Activated naive CD8-positive, alpha-beta T cell (primary cell): ENCODE measurements around the gene ARF1.

ENCODE experiments used
- H3K27ac Mint-ChIP-seq: one replicate; pipeline ENCODE4 v1.8.0; 2021; ENCODE audit warnings: mixed read lengths
- H3K27me3 Mint-ChIP-seq: one replicate; pipeline ENCODE4 v1.8.0; 2021; ENCODE audit warnings: mixed read lengths
- H3K36me3 Mint-ChIP-seq: one replicate; pipeline ENCODE4 v1.8.0; 2021; ENCODE audit warnings: mixed read lengths
- H3K4me1 Mint-ChIP-seq: one replicate; pipeline ENCODE4 v1.8.0; 2021; ENCODE audit warnings: low read depth, mixed read lengths
- H3K4me3 Mint-ChIP-seq: one replicate; pipeline ENCODE4 v1.8.0; 2021; ENCODE audit warnings: mild to moderate bottlenecking, mixed read lengths
- H3K9me3 Mint-ChIP-seq: one replicate; pipeline ENCODE4 v1.8.0; 2021; ENCODE audit warnings: low read depth, mixed read lengths

Gene ARF1

GRCh38 chr1:228084325-228084724, 1.8 kb downstream of the ARF1 start:
- Mint-ChIP-seq H3K9me3 (no peaks in the 10 kb centered on the region), H3K27me3 (no peaks in the 10 kb centered on the region), H3K4me3 (peak overlapping the region; percentile 94), H3K4me1 (peaks cover 55% of the 10 kb centered on the region), H3K36me3 (peaks cover 12% of the 10 kb centered on the region), H3K27ac (peak overlapping the region; percentile 96)

DNA sequence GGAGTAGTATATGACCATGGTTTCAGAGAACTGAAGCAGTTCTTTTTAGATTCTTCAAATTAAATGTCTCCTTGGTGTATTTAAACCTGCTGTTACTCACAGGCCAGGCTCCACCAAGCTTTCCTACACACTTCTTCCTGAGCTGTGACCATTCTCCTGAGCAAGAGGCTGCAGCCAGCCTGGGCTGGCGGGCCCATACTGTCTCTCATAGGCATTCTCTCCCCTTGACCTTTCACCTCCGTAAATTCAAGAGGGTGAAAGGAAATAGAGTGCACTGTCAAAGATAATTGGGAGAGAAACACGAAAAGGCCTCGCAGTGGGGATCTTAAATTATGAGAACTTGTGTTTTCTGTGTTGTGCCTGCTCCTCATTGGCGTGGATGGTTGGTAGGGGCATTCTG, 2.3 kb downstream of the ARF1 start:
- Mint-ChIP-seq H3K27ac (peak overlapping the region; percentile 96), H3K4me3 (peak overlapping the region; percentile 94), H3K36me3 (peaks cover 12% of the 10 kb centered on the region), H3K9me3 (no peaks in the 10 kb centered on the region), H3K4me1 (peaks cover 59% of the 10 kb centered on the region), H3K27me3 (no peaks in the 10 kb centered on the region)

DNA sequence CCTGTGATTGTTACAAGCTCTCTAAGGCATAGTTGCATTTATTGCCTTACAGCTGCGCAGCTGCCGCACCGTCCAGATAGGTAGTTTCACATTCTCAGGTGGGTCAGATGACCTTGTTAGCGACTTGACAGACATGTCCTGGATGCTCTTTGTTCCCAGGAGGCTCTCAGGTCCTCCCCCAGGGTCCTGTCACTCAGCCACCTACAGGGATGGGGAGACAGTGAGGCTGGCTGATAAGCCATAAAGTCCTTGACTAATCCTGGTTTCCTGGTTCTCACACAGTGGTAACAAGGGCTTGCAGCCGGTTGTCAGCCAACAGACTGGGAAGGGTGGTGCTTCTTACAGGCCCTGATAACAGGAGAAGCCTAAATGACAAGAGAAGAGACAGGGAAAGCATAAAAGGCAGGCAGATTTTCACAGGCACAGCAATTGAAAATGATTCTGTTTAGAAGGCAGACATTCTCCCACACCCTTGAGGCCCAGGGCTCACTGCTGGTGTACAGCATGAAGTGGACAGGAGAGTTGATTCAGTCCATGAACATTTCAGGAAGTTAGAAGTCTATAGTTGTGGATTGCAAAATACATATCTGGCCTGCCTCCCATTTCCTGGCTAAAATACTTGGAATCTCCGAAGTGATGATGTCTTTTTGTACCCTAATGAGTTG, 2.9 kb downstream of the ARF1 start:
- Mint-ChIP-seq H3K4me1 (peaks cover 66% of the 10 kb centered on the region), H3K9me3 (no peaks in the 10 kb centered on the region)

DNA sequence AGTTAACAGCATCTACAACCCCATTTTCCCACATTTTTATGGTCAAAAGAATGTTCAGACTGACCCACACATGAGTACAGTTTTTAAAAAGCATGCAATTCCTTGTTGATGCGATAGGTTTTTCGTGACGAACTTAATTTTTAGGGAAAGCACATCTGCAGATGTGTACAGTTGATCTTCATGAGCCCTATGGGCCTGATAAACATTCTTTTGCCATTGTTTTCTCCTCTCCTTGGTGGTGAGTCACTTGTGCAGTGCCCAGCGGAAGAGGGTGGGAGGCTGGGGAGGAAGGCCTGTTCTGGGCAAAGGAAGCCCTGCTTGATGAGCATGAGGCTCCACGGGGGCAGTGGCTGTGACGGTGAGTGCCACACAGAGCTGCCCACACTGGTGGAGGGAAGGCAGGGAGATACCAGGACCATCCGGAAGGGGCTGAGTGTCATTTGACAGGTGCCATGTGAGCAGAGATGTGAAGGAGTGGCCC, 5.3 kb downstream of the ARF1 start:
- Mint-ChIP-seq H3K4me3 (peak overlapping the region; percentile 81), H3K9me3 (no peaks in the 10 kb centered on the region), H3K36me3 (peaks cover 12% of the 10 kb centered on the region), H3K27me3 (no peaks in the 10 kb centered on the region), H3K4me1 (peaks cover 85% of the 10 kb centered on the region), H3K27ac (peak overlapping the region; percentile 89)

More for the DNA sequence above, 2.9 kb downstream of the ARF1 start:
- Mint-ChIP-seq H3K27ac (peak overlapping the region; percentile 96), H3K27me3 (no peaks in the 10 kb centered on the region), H3K4me3 (peak overlapping the region; percentile 94), H3K36me3 (peaks cover 12% of the 10 kb centered on the region)

DNA sequence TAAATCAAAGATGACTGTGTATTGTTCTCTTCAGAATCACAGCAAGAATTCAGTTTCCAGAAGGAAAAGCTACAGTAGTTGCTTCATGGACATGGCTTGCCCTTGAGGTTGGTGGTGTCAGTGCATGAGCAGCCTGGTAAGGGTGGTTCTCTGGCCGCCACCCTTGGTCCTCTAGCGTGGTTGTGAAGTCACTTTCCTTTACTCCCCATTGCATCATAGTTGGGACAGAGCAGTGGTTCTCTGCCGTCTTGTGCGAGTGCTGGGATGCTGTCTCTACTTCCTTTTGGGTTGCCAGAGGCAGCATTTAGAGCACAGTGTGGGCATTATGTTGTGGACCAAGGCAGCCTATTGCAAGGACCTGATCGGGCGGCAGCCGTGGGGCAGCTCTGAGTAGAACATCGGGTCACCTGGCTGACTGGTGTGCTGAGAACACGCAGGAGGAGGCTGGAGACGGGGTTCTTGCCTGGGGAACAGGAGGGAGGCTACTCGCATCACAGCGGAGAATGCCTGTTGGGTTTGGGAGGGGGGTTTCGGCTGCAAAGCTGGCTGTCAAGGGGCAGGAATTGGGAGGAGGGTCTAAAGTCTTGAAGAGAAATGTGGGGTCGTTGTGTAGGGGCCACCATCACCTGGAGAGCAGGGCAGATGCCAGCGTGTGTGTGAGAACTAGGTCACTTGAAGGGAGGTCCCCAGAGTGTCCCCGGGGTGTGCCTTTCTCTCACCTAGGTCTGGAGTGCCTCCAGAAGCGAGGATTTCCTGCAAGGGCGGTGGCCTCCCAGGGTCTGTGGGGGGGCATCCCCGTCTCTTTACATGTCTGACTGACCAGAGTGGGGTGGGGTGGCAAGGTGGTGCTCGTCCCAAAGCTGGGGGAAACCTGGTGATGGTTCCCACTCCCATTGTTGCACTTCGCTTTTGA, 6.3 kb downstream of the ARF1 start:
- H3K4me3 Mint-ChIP-seq: peak overlapping the region; percentile 81
- peak overlapping the region; percentile 89 for H3K27ac Mint-ChIP-seq
- H3K4me1 Mint-ChIP-seq: peaks cover 85% of the 10 kb centered on the region
- H3K27me3 Mint-ChIP-seq: no peaks in the 10 kb centered on the region
- no peaks in the 10 kb centered on the region for H3K9me3 Mint-ChIP-seq
- peaks cover 12% of the 10 kb centered on the region for H3K36me3 Mint-ChIP-seq

GRCh38 chr1:228089519-228090380, 7.2 kb downstream of the ARF1 start:
- peaks cover 12% of the 10 kb centered on the region for H3K36me3 Mint-ChIP-seq

DNA sequence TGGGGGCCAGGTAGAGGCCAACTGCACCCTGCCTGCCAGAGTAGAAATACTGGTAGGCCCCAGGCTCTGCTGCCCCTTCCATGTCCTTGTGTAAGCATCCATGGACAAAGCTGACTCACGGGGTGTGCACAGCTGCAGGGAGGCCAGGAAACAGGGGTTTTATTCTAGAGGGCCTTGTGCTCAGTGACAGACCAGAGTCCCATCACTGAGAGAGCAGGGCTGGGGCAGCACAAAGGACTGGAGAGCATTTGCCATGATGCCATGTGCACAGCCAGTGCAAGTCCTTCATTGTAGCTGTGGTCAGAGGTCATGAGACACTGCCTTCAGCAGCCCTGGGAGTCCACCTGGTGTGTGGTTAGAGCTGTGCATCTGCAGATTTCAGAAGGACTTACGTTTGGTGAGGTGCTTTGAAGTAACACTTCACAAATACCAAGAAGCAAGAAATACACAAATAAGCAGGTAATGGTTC, 8.1 kb downstream of the ARF1 start:
- Mint-ChIP-seq H3K4me3 (peak overlapping the region; percentile 81), H3K27me3 (no peaks in the 10 kb centered on the region), H3K36me3 (peaks cover 10% of the 10 kb centered on the region), H3K4me1 (peaks cover 79% of the 10 kb centered on the region), H3K9me3 (no peaks in the 10 kb centered on the region), H3K27ac (peak overlapping the region; percentile 77)

More at GRCh38 chr1:228089519-228090380, 7.2 kb downstream of the ARF1 start:
- Mint-ChIP-seq H3K27ac (peak overlapping the region; percentile 89), H3K9me3 (no peaks in the 10 kb centered on the region), H3K4me3 (peak overlapping the region; percentile 81), H3K4me1 (peaks cover 80% of the 10 kb centered on the region), H3K27me3 (no peaks in the 10 kb centered on the region)

DNA sequence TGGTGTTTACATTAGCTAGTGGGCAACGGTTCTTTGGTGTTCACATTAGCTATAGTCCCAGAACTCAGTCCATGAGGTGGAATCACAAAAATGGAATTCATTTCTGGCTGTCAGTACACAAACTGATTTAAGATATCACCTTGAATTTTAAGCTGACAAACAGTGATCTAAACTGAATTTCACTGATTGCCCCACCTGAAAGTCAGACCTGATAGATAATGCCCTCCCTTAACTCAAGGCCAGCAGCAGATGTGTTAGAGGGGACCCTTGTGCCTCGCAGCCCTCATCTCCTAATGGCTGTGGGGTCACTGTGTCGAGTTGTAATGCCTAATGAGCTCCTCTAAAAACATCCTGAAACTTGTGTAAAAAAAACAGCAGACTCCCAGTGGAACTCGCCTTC, 8.6 kb downstream of the ARF1 start:
- no peaks in the 10 kb centered on the region for H3K27me3 Mint-ChIP-seq
- H3K4me1 Mint-ChIP-seq: peaks cover 79% of the 10 kb centered on the region
- peak overlapping the region; percentile 77 for H3K27ac Mint-ChIP-seq
- peaks cover 10% of the 10 kb centered on the region for H3K36me3 Mint-ChIP-seq
- H3K9me3 Mint-ChIP-seq: no peaks in the 10 kb centered on the region
- peak overlapping the region; percentile 17 for H3K4me3 Mint-ChIP-seq

DNA sequence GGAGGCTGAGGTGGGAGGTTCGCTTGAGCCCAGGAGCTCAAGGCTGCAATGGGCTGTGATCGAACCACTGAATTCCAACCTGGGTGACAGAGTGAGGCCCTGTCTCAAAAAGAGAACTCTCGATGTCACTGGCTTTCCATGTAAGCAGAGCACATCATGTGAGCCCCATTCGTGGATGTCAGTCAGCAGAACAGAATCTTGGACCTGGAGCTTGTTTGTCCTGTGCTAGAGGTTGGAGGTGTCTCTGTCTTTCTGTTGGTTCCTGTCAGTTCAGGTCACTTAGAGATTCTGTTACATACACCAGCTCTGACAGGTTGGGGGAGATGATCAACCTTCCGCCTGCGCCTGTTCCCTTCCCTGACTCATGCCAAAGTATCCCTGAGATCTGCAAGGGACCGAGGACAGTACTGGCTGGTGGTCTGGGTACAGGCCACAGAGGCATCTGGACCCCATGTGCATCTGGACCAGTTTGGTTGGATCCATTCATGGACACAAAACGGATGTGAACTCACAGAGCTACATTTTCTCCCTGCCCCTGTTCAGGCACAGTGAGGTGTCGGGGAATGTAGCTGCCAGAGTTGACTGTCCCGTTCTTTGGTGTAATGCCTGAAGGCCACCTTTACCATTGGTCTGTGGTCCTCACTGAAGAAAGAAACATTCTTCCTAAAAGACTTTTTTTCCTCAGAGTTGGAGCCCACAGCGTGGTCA, 10.0 kb downstream of the ARF1 start:
- Mint-ChIP-seq H3K27me3 (no peaks in the 10 kb centered on the region), H3K36me3 (peaks cover 10% of the 10 kb centered on the region), H3K27ac (peak overlapping the region; percentile 75), H3K4me3 (no peak overlapping the region), H3K4me1 (peaks cover 68% of the 10 kb centered on the region), H3K9me3 (no peaks in the 10 kb centered on the region)

DNA sequence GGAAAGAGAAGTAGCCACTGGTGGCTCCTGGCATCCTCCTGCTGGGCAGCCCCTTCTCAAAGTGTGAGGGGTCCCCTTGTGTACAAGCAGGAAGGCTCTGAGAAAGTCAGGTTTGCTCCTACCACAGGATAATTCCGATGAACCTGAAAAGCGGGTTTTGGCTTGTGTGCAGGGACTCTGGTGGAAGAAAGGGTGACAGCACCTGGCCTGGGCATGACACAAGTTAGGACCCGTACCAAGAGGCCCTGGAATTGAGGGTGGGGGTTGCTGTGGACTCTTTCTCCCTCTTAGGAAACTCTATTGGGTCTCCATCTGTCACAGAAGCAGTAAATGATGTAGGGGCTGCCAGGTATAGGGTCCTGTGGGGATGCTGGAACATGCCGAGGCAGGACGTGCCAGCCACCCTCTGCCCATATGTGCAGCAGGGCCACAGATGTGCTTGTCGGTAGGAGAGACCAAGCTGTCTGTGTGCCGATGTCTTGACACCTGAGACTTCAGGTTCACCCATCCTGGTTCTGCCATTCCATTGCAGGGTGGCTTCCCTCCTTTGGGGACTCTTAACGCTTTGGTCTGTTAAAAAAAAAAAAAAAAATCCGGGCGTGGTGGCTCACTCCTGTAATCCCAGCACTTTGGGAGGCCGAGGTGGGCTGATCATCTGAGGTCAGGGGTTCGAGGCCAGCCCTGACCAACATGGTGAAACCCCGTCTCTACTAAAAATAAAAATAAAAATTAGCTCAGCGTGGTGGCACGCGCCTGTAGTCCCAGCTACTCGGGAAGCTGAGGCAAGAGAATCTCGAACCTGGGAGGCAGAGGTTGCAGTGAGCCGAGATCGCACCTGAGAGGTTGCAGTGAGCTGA, 10.8 kb downstream of the ARF1 start:
- no peak overlapping the region for H3K27ac Mint-ChIP-seq

GRCh38 chr1:228094432-228095016, 12.0 kb downstream of the ARF1 start:
- H3K36me3 Mint-ChIP-seq: peaks cover 5% of the 10 kb centered on the region

More for the DNA sequence above, 10.8 kb downstream of the ARF1 start:
- H3K4me1 Mint-ChIP-seq: peaks cover 60% of the 10 kb centered on the region
- peaks cover 5% of the 10 kb centered on the region for H3K36me3 Mint-ChIP-seq
- H3K27me3 Mint-ChIP-seq: no peaks in the 10 kb centered on the region
- H3K9me3 Mint-ChIP-seq: no peaks in the 10 kb centered on the region
- H3K4me3 Mint-ChIP-seq: no peak overlapping the region

DNA sequence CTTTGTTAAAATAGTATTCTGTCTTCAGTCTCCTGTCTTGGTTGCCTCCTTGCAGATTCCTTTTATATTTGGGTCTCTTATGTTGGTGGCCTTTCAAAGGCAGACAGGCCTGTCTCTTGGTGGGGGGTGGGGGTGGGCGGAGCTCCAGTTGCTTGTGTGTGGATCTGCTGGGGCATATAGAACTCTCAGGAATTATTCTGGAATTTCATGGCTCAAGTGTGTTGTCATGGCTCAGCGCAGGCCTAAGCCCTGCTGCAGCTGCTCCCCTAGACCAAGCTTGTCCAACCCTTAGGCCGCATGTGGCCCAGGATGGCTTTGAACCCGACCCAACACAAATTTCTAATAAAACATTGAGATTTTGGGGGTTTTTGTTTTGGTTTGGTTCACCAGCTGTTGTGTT, 12.7 kb downstream of the ARF1 start:
- Mint-ChIP-seq H3K27ac (peak overlapping the region; percentile 58), H3K27me3 (no peaks in the 10 kb centered on the region), H3K4me3 (no peak overlapping the region), H3K36me3 (peaks cover 5% of the 10 kb centered on the region), H3K9me3 (no peaks in the 10 kb centered on the region), H3K4me1 (peaks cover 43% of the 10 kb centered on the region)

More at GRCh38 chr1:228094432-228095016, 12.0 kb downstream of the ARF1 start:
- peaks cover 49% of the 10 kb centered on the region for H3K4me1 Mint-ChIP-seq
- no peak overlapping the region for H3K4me3 Mint-ChIP-seq
- no peaks in the 10 kb centered on the region for H3K27me3 Mint-ChIP-seq
- H3K9me3 Mint-ChIP-seq: no peaks in the 10 kb centered on the region
- peak overlapping the region; percentile 3 for H3K27ac Mint-ChIP-seq

DNA sequence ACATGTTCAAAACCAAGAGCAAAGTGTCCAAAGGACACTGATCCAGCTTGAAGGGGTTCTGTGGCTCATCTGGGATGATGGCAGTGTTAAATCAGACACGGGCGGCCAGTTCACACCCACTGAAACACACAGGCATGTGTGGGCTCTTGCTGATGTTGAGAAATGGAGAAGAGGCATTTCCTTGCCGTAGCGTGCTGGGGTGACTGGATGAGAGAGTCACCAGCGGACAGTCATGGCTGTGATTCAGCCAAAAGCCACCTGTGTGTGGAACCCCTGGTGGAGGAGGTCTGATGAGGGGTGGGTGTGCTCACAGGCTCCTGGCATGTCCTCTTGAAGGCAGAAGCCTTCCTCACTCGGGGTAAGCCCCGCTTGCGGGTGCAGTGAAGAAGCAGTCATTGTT, 13.4 kb downstream of the ARF1 start:
- H3K9me3 Mint-ChIP-seq: no peaks in the 10 kb centered on the region
- H3K36me3 Mint-ChIP-seq: peaks cover 5% of the 10 kb centered on the region
- no peak overlapping the region for H3K4me3 Mint-ChIP-seq
- H3K27me3 Mint-ChIP-seq: no peaks in the 10 kb centered on the region
- H3K27ac Mint-ChIP-seq: peak overlapping the region; percentile 58
- H3K4me1 Mint-ChIP-seq: peaks cover 35% of the 10 kb centered on the region
